Activated T-cell treated with anti-CD3 and anti-CD28 coated beads for 48 hours (primary cell): ENCODE measurements around the gene INTS4.
A peak's percentile ranks its signal among the peaks of the same experiment; 100 is the strongest.
"Not testable (repeated sequence)": the region's sequence is repeated elsewhere in the genome, so short reads cannot be mapped to it uniquely, and the experiment has no call there.

Experiments
- DNase-seq: peaks from one replicate; pipeline ENCODE4 v3.0.0-alpha.2; 2020; ENCODE audit warnings: low read depth

Gene INTS4

DNA sequence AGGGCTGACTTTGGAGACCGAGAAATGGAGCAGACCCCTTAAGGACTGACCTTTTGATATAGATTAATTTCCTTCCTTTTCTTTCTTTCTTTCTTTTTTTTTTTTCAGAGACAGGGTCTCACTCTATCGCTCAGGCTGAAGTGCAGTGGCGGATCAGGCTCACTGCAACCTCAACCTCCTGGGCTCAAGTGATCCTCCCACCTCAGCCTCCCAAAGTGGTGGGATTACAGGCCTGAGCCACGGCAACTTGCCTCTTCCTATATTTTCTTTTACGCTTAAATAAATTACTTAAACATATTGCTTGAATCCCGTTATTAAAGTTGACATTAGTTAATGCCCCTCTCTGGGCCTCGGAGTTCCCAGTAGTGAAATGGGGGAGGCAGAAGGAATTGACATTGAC lies 29.0 kb upstream of the INTS4 start:
- no peak for DNase-seq

DNA sequence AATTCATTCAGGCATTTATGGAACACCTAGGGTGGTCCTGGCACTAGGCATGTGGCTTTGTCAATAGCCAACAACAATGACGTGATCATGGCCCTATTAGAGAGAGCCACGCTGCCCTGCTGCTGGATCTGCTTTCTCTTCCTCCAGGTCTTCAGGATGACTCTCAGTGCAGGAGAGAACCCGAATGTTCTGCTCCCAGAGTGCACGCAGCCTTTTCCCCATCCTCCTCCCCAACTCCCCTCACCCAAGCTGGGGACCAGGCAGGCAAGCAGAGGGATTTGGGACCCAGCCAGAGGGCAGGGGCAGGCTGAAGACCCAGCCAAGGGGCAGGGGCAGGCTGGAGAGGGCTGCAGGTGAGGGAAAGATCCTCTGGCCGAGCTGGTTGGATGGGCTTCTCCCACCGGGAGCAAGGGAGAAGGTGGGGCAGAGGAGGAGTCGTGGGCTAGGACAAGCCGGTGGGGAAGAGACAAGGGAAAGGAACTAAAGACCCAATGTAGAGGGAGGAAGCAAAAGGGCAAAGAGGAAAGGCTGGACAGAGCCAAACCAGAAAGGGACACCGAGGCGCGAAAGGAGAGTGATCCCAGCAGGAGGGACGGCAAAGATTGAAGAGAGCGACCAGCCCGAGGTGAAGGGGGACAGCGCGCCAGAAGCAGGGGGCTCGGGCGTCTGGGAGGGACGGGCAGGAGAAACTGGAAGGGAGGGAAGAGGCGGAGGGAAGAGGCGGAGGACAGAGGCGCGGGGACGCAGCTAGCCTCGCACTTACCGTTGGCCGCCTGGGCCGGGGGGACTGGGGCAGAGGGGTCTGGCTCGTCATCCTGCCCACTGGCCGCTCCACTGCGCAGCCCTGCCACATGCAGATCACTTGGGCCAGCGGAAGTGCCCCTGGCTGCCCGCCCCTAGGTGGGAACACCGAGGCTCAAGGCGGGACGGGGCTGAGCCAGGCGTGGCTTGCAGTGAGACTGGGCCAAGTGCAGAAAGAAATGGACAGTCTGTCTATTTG lies 28.2 kb upstream of the INTS4 start, which contains the start of gene KCTD14:
KCTD14 (minus strand) TSS at position 880 of the 1,000 bp plus-strand sequence; CDS start at position 853, 27 bp downstream.
- DNase-seq: no peak

DNA sequence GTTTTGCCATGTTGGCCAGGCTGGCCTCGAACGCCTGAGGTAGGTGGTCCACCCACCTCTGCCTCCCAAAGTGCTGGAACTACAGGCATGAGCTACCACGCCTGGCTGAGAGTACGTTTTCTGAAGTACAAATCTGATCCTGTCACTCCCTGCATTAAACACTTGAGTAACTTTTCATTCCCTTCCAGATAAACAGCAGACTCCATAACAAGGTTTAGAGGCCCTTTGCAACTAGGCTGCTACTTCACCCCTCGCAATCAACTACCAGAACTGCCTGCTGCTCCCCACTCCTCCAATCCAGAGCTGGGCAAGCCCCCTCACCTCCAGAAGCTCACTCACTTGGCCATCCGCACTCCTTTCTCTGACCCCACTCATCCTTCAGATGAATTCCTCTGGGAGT lies 27.1 kb upstream of the INTS4 start:
- no peak for DNase-seq

DNA sequence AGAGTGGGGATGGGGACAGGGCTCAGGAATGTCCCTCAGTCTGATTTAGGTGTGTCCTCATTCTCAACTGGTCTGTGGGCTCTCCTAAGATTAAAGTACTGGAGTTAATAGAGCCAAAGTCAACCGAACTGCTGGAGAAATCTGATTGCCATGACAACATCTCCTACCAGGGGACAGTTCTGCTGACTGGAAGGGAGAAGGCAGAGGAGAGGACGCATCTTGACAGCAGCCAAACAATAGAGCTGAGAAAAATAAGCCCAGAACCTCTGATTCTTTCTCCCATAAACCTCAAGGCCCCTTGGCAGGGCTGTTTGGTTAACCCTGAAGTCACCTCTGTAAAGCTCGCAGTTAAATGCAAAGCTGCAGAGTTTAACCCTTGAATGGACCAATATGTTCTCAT lies 25.8 kb upstream of the INTS4 start:
- DNase-seq: no peak

DNA sequence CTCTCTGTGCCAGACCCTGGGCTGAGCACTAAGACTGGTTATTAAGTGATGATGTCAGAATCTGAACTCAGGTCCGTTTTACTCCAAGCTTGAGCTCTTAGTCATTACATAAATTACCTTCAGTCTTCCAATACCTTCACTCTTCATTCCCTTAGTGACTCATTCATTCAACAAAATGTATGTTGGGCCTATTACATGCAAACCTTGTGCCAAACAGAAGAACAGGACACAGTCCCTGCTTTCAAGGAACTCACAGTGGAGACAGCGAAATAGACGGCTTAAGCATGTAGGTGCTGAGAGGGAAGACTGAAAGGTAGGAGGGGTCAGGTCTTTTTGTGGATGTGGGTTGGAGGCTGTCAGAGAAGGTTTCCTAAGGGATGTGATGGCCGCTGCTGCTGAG lies 25.3 kb upstream of the INTS4 start:
- DNase-seq: no peak

DNA sequence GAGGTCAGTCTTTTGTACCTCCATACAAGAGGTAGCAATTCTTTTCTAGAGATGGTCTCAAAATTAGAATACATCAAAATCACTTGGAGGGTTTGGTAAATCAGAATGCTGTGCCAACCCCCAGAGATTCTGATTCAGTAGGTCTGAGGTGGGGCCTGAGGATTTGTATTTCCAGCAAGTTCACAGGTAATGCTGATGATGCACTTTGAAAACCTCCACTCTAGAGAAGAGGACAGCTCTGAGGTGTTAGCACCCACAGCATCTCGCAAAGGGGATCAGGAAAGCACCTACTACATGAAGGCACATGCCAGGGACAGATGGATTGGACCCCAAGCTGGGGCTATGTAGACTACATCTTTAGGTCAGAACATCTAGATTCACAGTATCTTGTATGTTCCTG lies 21.4 kb upstream of the INTS4 start:
- no peak for DNase-seq

DNA sequence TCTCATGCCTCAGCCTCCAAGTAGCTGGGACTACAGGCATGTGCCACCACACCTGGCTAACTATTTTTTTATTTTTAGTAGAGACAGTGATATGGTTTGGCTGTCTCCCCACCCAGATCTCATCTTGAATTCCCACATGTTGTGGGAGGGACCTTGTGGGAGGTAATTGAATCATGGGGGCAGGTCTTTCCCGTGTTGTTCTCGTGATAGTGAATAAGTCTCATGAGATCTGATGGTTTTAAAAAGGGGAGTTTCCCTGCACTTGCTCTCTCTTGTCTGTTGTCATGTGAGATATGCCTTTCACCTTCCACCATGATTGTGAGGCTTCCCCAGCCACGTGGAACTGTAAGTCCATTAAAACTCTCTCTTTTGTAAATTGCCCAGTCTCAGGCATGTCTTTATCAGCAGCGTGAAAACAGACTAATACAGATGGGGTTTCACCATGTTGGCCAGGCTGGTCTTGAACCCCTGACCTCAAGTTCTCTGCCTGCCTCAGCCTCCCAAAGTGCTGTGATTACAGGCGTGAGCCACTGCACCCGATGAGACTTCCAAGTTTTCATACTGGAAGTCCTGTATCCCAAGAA lies 20.6 kb upstream of the INTS4 start:
- DNase-seq: not testable (repeated sequence)

DNA sequence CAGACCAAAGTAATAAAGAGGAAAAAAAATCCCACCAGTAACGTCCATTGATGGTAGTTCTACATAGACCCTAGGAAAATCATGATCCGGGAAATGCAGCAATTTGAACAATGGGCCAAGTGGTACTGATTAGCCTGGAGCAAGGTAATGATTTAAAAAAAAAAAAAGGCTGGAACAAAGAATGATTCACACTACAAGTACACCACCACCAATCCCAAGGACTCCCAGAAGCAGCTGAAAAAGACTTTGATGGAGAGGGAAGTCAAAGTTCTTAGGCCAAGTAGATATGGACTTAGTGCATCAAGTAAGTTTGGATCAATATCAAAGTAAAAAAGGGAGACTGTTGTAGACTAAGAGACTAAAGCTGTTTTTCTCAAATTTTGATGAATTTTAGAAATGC lies 16.8 kb upstream of the INTS4 start:
- no peak for DNase-seq

DNA sequence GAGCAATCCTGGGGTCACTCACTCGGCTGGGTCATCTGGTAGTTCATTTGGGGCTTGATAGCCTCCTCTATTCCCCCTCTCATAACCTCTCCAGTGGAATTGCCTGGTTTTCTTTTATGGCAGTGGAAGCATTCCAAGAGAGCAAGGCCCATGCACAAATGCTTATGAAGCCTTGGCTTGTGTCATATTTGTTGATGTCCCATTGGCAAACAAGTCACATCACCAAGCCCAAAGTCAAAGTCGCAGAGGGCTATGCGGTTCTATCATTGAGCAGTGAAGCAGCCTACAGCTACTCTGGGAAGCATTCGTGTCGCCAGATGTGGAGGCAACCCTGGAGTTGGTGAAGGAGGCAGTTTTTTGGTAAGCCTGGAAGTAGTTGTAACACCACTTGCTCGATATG lies 16.3 kb upstream of the INTS4 start:
- no peak for DNase-seq

DNA sequence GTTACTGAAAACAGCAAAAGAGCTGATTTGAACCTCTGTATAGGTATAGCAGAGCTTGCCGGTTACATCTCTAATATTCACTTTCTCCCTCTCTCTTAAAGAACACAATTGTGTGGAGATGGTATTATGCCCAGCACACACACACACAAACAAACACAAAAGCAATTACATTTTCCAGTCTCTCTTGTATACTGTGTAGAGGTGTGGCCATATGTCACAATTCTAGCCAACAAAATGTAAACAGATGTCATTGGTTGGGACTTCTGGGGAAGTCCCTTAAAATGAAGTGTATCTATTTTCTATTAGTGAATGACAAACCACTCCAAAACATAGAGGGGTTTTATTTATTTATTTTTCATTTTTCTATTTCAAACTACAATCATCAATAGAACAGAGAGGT lies 15.8 kb upstream of the INTS4 start:
- DNase-seq: no peak

DNA sequence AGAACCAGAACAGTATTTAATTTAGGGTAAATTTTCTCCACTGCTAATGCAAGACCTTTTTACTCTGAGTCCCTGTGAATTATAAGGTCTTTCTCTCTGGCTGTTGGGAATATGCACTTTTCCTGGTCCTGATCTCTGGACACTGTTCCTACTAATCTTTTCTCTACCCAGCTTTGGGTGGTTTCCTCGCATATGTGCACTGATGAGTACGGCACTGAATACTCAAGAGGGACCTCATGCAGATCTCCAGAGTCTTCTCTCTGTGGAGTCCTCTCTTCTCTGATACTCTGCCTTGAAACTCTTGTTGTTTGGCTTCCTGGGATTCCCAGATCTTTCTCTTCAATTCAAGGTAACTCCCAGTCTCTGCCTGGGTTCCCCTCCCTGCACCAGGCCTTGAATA lies 14.6 kb upstream of the INTS4 start:
- DNase-seq: no peak

DNA sequence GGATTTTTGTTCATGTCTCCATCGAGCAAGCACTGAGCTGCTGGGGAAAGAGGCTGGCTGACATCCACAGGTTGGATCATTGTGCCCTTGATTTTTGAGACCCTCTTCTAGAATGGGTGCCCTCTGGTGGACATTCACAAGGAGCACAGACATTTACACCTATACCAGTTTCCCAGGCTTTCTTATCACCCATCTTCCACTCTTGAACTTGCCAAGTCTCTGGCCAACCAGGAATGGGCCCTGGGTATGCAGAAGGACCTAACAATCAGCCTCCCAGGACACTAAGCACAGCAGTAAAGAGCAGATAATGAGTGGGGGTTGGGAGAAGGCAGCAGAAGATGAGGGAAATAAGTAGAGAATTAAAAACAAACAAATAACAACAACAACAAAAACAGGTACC lies 5.7 kb upstream of the INTS4 start:
- peak; percentile 21 for DNase-seq

DNA sequence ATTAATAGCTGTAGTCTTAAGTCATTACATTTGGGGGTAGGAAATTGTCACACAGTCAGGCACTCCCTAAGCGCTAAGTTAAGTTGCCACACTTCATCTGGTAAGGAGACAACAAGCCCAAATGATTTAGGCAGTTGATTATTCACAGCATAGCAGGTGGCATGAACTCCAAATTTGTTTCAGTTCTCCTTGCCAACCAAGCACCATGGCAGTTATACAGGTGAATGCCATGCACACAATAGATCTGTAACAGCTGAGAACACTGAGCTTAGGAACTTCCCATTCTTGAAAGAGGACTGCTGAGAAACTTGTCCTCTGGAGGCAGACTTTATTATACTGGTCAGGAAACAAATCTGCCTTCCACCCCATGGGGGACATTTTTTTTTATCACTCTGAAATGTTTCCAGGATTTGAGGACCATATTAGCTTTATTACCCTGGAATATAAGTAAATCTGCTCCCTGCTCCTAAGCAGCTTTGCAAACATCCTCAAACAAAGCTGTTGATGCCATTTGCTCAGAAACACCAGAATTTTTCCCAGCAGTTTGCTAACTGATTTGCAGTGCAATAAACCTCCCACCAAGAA lies 5.1 kb upstream of the INTS4 start:
- no peak for DNase-seq

DNA sequence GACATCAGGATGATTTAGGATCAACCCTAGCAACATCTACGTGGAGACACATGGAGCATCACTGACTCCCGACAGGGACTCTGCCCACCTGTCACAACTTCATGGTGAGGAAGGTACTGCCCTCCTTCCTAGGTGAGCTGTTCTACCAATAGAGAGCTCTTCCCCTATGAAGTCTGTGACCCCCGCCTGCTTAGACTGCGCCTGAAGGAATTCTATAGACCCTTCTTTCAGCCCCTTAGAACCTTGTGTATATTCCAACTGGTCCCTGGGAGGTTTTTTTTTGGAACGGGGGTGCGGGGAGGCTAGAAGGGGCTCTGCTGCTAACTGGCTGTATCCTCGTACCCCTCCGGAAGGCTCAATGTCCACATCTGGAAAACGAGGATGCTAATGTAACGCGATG lies 566 bp downstream of the INTS4 start:
- no peak for DNase-seq

DNA sequence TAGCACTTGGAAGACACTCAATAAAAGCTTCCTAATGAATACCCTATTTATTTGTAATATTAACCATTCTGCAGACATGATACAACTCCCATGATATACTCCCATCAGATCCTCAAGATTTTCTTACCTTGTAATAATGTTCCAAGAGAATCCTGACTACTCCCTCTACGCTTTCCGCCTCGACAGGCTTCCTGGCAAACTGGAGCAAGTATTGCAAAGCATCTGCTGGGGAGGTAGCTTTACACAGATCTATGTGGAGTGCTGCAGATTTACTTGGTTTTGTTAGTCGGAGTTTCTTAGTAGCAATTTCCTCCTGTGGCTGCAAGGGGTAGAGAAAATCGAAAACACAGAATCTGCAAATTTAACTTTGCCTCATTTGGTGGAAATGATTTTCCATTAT lies 3.5 kb downstream of the INTS4 start:
- DNase-seq: no peak

DNA sequence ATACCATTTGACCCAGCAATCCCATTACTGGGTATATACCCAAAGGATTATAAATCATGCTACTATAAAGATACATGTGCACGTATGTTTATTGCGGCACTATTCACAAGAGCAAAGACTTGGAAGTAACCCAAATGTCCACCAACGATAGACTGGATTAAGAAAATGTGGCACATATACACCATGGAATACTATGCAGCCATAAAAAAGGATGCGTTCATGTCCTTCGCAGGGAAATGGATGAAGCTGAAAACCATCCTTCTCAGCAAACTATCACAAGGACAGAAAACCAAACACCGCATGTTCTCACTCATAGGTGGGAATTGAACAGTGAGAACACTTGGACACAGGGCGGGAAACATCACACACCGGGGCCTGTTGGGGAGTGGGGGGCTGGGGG lies 8.0 kb downstream of the INTS4 start:
- not testable (repeated sequence) for DNase-seq

DNA sequence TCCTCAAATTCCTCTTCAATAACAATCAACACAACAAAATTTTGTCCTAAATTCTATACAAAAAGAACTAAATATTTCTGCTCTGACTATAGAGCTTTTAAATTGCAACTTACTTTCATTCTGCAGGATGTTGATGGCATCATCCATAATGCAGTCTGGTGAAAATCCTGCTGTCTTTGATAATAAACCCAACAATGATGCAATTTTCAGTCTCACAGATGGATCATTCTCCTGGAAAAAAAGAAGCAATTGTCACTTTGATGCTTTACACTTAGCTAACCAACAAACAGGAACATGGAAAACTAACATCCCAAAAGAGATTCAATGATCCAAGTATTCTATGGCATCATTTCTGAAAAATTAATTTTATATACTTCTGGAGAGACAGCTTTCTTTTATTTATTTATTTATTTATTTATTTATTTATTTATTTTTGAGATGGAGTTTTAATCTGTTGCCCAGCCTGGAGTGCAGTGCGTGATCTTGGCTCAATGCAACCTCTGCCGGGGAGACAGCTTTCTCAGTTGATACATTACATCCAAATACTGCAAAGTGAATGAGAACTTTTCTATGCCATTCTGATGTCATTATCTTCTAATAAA lies 13.0 kb downstream of the INTS4 start:
- no peak for DNase-seq

DNA sequence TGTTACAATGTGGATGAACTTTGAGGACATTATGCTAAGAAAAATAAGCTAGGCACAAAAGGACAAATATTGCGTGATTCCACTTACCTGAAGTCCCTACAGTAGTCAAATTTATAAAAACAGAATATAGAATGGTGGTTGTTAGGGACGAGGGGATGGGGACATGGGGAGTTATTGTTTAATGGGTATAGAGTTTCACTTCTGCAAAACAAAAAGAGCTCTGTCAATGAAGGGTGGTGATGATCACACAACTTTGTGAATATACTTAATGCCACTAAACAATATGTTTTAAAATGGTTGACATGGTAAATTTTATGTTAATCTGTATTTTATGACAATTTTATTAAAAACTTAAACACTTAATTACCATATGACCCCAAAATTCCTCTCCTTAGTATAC lies 26.1 kb downstream of the INTS4 start:
- DNase-seq: no peak

DNA sequence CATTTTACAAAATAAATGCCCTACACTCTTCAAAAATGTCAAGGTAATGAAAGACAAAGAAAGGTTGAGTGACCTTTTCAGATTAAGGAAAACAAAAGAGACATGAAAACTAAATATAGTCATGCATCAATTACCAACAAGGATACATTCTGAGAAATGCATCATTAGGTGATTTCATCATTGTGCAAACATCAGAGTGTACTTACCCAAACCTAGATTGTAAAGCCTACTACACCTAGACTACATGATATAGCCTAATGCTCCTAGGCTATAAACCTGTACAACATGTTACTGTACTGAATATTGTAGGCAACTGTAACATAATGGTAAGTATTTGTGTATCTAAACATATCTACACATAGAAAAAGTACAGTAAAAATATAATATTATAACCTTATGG lies 26.7 kb downstream of the INTS4 start:
- no peak for DNase-seq

DNA sequence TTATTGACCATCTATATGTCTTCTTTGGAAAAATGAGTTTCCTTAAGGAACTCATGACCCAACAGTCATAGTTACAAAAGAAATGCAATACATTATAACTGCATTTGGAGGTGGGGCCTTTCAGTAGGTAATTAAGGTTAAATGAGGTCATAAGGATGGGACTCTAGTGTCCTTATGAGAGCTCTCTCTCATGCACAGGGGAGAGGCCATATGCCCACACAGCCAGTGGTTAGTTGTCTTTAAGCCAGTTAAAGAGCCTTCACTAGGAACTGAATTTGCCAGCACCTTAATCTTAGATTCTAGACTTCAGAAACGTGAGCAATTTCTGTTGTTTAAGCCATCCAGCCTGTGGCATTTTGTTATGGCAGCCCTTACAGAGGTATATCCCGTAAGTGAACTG lies 27.3 kb downstream of the INTS4 start:
- no peak for DNase-seq

DNA sequence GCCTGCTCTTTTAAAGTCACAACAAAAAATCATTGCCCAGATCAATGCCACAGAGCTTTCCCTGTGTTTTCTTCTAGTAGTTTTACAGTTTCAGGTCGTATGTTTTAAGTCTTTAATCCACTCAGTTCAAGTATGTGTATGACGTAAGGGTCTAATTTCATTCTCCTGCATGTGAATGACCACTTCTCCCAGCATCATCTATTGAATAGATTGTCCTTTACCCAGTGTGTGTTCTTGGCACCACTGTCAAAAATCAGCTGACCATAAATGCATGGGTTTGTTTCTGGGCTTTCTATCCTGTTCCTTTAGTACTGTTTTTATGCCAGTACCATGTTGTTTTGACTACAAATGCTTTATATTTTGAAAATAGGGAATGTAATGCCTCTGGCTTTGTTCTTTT lies 28.1 kb downstream of the INTS4 start:
- DNase-seq: no peak

DNA sequence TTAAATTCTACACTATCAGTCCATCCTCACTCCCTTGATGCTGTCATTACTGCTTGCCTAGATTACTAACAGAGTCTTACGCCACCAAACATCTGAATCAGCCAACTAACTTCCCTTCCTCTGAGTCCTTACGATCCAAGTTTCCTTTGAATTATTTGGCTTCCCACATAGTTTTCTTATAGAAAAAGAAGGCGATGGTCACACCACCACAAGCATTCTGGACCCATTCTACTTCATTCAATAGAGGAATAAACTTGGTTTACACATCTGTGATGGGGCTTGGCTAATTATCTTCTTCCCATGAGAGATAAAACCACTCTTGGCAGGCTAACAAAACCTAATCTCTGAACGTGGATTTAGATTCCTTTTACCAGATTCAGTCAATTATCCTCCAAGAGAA lies 35.0 kb downstream of the INTS4 start:
- no peak for DNase-seq
